Lower leg skin (tissue), 3 donors: ENCODE data around the gene TSPAN7.

ENCODE experiments used
- CTCF ChIP-seq, 3 donors: fragments of 450-650 bp; IDR thresholded peaks; one replicate each; pipeline ENCODE4 v1.5.1; 2016; ENCODE audit warnings: antibody characterized with exemption in 3 of 3, mild to moderate bottlenecking in 3 of 3, moderate library complexity in 2 of 3
- POLR2A ChIP-seq, 2 donors: fragments of 450-650 bp; IDR thresholded peaks; one replicate each; pipeline ENCODE4 v1.6.1; 2016 to 2017; ENCODE audit warnings: antibody characterized with exemption in 2 of 2, mild to moderate bottlenecking in 1 of 2, moderate library complexity in 1 of 2

- TF ChIP-seq CTCF (IDR thresholded peaks at IDR 0.05) (no peak), POLR2A (IDR thresholded peaks at IDR 0.05) (no peak)
Measured at GRCh38 chrX:38574858-38575257, 13.5 kb downstream of the TSPAN7 start.
